Activated CD4-positive, alpha-beta T cell treated with anti-CD3 and anti-CD28 coated beads, Interleukin-2, amount 50 U/mL, for 24 hours (primary cell): Measurements from ENCODE around the gene XRCC6.
"Not testable (repeated sequence)": the region's sequence is repeated elsewhere in the genome, so short reads cannot be mapped to it uniquely, and the experiment has no call there.

ENCODE experiments used
- DNase-seq, 2 donors: peaks; one replicate each; pipeline ENCODE4 v3.0.0-alpha.2; 2020; ENCODE audit warnings: low read depth in 1 of 2, low spot score in 1 of 2

Gene XRCC6

GRCh38 chr22:41683052-41683451 lies 62.0 kb downstream of the XRCC6 start:
- no peak for DNase-seq

- DNase-seq, result no peak
Observed at GRCh38 chr22:41683616-41684015, 62.5 kb downstream of the XRCC6 start.

- no peak for DNase-seq
Observed at GRCh38 chr22:41684194-41684593, 63.1 kb downstream of the XRCC6 start.

- DNase-seq, result not testable (repeated sequence)
Observed at GRCh38 chr22:41686890-41687289, 65.8 kb downstream of the XRCC6 start.

- DNase-seq, result no peak
Observed at GRCh38 chr22:41687901-41688364, 66.8 kb downstream of the XRCC6 start.

GRCh38 chr22:41688365-41689211 lies 67.5 kb downstream of the XRCC6 start, which contains the start of gene SNU13:
TSS of gene SNU13 (minus strand) at chr22:41688867. CDS start at chr22:41688796, 71 bp downstream.
- DNase-seq, result peak; percentile 82 to 91

- no peak for DNase-seq
Observed at GRCh38 chr22:41690476-41690875, 69.4 kb downstream of the XRCC6 start.

- DNase-seq, result no peak
Observed at GRCh38 chr22:41695211-41695610, 74.1 kb downstream of the XRCC6 start.

- DNase-seq, result no peak
Observed at GRCh38 chr22:41696703-41697102, 75.6 kb downstream of the XRCC6 start.

GRCh38 chr22:41697126-41697775 lies 76.2 kb downstream of the XRCC6 start:
- DNase-seq, result peak; percentile 90 to 95

GRCh38 chr22:41699264-41700107 lies 78.4 kb downstream of the XRCC6 start, which contains the start of gene MEI1:
TSS of gene MEI1 (plus strand) at chr22:41699503. CDS start at chr22:41699539, 36 bp downstream.
- peak; percentile 87 to 90 for DNase-seq

- DNase-seq, result no peak
Observed at GRCh38 chr22:41700108-41700364, 78.9 kb downstream of the XRCC6 start.

GRCh38 chr22:41702763-41703162 lies 81.7 kb downstream of the XRCC6 start:
- DNase-seq, result no peak

- DNase-seq, result no peak
Observed at GRCh38 chr22:41709341-41709740, 88.2 kb downstream of the XRCC6 start.

GRCh38 chr22:41713004-41713403 lies 91.9 kb downstream of the XRCC6 start:
- no peak for DNase-seq
